Colon (tissue), 2 donors: ENCODE data around the gene ARHGAP22.
A peak's percentile ranks its signal among the peaks of the same experiment; 100 is the strongest.
"Not testable (repeated sequence)": the region's sequence is repeated elsewhere in the genome, so short reads cannot be mapped to it uniquely, and the experiment has no call there.

Experiments used
- FAIRE-seq: peaks from 2 replicates; lab custom pipeline; 2012; peaks lifted over from hg19 to GRCh38; lab: Jason Lieb, UNC
- donor health status: control.
- donor health status: control.

Gene ARHGAP22

DNA sequence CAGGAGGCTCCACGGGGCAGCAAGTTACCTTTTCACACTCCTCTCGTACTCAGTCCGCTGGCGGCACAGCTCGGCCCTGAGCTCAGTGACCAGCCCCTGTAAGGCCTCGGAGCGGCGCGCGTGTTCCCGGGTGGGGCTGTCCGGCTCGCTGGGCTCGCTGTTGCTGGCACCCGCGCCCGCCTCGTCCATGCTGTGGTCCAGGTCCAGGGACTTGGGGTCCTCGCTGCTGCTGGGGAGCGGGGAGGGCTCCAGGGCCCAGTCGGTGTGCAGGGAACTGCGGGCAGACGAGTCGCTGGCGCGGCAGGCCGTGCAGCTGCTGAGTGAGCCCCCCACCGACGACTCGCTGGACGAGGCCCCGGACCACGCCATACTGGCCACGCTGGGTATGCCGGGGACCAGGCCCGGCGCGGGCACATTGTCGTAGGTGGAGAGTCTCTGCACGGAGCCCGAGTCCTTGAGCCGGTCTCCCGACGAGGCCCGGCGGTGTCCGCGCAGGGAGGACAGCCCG lies 154.6 kb downstream of the ARHGAP22 start:
- no peak for FAIRE-seq

- FAIRE-seq, result no peak
These were observed 155.2 kb downstream of the ARHGAP22 start for GRCh38 chr10:48449501-48450232.

DNA sequence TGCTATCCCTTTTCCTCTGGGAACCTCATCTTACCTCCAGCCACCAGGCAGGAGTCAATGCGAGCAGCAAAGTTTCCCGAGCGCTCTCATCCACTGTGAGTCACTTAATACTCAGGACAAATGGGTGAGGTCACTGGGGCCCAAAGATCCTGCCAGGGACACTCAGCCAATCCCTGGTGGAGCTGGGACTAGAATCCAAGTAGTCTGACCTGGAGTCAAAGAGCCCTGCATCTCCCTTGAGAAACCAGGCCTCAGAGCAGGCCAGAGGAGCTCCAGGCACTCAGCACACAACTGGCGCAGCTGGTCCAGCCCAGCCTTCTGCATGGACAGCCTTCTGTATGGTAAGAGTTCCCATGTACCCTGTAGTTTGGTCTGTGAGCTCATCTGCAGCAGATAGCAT lies 156.1 kb downstream of the ARHGAP22 start:
- no peak for FAIRE-seq

DNA sequence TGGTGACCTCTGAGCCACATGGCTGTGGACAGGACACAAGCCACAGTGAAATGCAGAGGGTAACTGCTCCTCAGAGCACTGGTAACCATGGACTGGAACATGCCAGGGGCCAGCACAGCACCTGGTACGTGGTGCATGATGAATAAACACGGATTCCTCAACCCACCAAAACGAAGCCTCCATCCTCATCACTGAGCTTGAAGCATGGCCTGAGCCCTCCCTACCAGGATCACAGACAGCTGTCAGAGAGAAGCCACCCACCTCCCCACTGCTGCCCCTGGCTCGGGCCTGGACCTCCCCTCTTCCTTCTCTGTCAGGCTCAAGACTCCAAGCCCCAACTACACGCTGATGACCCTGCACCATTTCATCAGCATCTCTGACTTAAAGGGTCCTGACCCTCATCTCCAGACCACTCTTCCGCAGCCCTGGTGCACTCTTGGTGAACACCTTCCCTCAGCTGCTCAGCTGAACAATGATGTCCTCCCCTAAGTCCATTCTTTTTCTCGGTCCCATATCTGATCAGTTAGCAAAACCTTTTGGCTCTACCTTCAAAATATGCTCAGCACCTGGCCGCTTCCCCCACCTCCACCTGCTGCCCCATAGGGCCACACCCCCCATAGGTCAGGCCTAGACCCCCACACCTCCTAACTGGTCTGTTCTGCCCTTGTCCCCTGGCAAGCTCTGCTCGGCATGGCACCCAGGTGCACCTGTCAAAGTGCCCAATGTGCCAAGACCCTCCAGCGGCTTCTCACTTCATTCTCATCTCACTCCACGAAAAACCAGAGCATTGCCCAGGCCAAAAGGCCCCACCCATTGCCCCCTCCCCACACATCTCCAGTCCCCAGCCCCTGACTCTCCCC lies 157.3 kb downstream of the ARHGAP22 start:
- no peak for FAIRE-seq

- FAIRE-seq, result no peak
These were observed 158.1 kb downstream of the ARHGAP22 start for GRCh38 chr10:48446785-48447184.

DNA sequence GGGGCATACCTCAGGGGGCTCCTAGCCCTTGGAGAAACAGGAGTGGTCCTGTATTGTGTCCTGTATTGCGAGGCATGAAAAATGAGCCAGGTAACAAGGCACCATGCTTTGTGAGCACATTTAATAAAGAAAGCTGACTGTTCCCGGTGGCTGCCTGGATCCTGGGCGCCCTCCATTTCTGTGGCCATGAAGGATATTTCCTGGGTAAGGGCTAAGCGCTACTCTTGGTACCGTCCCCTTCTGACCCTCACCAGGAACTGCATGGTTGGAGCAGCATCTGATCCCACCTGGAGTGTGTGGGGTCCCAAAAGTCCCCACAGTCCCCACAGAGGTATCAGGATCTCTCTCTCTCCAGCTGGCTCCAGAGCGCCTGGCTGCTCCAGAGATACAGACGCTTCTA lies 158.9 kb downstream of the ARHGAP22 start:
- FAIRE-seq, result no peak

DNA sequence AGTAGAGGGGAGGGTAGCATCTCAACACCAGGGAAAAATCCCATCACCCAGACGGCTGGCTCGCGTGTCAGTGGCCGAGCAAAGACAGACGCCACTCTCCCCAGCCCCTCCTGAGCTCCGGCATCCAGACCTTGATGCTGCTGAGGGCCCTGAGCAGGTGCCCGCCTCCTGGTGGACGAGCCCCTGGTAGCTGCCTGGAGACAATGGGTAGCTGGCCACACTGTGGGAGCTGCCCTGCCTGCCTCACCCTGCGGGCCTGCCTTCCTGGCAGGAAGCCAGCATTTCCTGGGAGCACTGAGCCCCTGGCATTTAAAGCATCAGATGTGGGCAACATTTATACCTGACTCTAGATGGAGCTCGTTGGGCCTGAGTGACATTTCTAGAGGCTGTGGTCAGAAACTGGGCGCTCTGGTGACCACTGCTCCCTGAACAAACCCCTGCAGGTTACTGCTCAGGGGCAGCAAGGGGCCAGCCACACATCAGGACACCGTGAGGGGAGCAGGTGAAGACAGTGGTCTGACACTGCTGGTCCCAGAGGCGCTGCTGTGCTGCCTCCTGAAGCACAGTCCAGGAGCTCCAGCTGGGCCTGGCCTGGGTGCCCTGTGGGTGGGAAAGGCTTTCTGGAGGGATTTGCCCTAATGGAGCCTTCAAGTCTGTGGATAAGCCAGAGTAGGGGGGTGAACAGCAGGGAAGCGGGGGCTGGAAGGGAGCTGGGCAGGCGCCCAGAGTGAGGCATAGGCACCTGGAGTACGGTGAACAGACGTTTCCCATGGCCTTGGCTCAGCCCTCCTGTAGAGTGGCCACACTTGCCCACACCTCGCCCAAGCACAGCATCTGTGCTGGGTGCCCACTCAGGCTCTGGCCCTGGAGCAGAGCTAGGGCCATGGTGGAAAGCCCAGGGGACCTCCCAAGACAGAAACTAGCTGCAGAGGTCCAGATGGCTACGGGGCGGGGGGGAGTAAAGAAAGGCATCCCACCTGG lies 159.7 kb downstream of the ARHGAP22 start:
- FAIRE-seq, result no peak

DNA sequence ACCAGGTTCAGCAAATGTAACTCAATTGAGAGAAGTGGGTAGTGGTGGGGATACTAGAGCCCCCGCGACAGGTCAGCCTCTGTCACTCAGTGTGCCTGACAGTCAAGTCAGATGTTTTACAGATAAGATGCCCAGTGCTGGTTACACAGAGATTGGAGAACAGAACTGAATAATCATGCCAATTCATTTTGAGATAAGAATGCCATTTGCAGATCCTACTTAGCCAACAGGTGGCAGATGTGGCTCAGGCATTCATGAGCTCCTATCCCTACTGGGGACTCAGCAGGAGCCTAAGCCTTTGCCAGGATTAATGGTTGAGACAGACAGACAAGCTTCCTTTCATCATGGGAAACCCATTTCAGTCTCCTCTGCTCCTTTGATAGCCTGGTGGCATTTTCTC lies 160.6 kb downstream of the ARHGAP22 start:
- no peak for FAIRE-seq

DNA sequence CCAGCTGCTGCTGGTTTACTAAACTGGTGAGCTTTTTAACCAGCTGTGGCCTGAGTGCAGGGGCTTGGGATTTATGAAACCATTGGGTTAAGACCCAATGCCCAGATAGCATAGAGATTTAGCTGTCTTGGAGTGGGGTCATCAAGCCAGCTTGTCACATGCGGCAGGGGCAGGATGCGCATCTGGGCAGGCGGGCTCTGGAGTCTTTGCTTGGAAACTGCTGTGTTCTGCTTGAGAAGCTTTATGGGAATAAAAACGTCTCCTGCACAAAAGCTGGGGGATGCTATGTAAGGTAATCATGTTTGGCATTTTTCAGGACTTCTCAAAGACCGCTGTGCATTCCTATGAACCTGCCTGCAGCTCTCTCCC lies 162.1 kb downstream of the ARHGAP22 start:
- FAIRE-seq, result no peak

- FAIRE-seq, result no peak
These were observed 162.6 kb downstream of the ARHGAP22 start for GRCh38 chr10:48442090-48442808.

- FAIRE-seq, result no peak
These were observed 164.1 kb downstream of the ARHGAP22 start for GRCh38 chr10:48440771-48441170.

DNA sequence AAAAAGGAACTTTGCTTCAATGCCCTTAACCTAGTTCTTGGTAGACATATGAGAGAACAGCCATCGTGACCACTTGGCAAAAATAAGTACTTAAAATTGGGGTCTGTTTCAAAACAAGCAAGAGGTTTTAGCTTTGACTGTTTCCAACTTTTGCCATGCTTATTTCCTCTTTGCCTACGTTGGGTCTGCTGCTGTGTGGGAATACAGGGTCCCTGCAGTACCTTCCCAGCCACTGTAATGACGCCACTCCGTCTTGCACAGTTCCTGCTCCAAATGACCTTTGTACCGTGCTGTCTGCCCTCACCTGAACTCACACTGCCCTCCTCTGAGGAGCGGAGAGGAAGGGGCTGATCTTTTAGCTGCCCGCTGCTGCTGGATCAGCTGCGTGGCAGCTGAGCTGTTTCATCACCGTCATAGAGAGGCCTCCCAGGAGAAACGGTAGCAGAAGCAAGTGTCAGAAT lies 165.3 kb downstream of the ARHGAP22 start:
- FAIRE-seq, result no peak

DNA sequence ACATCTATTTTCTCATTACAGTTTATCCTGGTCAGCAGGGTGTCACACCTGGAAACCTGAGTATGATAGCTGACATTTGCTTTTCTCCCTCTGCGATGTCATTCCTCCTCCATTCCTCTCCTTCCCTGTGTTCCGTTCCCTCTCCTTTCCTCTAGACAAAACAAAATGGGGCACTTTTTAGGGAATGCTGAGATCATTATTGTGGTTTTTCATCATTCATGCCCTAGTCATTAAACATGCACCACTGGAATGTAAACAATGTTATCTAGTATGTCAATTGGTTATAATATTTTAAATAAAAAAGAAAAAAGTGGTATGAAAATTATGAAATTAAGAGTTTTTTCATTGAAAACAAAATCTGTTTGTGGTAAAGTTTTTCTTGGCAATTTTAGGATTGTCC lies 165.8 kb downstream of the ARHGAP22 start:
- FAIRE-seq, result no peak

DNA sequence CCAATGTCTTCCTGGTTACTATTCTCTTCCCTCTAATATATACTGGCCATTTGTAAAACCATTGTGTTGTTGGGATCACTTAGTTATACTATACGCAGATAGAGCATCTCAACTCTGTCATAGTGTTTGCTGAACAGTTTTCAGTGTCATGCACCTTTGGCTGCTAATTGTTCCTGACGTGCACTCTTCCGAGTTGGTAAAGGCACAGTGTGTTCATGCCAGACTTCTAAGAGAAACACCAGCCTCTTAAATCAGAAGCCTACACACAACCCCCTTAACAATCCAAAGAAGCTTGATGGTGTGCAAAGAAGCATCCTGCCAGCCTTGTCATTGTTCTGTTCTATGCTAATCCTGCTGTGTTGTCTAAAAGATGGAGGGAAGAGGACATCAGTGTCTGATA lies 167.3 kb downstream of the ARHGAP22 start:
- no peak for FAIRE-seq

DNA sequence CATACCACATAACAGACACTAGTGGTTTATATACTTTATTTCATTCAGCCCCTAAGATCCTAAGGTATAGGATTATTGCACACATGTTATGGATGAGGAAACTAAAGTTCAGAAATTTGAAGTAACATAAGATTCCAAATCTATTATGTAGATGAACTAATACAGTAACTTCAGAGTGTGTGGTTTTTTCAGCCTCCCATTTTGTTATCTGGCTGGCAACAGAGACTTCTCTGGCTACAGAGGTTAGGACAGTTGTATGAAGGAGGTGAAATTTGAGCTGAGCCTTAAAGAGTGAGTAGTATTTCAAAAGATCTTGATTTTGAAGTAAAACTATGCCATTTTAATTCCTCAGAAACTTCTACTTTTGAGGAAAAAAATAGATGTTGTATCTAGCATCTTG lies 173.0 kb downstream of the ARHGAP22 start:
- FAIRE-seq, result no peak

GRCh38 chr10:48430402-48430993 lies 174.4 kb downstream of the ARHGAP22 start:
- FAIRE-seq, result no peak

- FAIRE-seq, result no peak
These were observed 175.6 kb downstream of the ARHGAP22 start for GRCh38 chr10:48429309-48429708.

- no peak for FAIRE-seq
These were observed 176.0 kb downstream of the ARHGAP22 start for GRCh38 chr10:48428896-48429295.

DNA sequence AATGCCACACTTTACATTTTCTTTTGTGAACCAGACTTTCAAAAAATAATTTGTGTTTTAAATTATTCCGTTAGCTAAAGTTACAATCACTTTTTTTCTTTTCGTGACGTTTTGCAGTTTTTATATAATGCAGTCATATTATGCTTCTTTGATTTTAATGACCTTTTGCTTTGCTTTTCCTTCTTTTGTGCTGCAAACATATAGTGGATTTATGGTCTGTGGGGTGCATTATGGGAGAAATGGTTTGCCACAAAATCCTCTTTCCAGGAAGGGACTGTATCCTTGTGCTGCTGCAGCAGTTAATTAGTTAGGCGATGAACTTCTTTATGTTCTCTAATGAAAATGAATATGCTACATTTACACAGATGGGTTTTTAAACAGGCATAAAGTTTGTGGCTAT lies 181.0 kb downstream of the ARHGAP22 start:
- FAIRE-seq, result no peak

DNA sequence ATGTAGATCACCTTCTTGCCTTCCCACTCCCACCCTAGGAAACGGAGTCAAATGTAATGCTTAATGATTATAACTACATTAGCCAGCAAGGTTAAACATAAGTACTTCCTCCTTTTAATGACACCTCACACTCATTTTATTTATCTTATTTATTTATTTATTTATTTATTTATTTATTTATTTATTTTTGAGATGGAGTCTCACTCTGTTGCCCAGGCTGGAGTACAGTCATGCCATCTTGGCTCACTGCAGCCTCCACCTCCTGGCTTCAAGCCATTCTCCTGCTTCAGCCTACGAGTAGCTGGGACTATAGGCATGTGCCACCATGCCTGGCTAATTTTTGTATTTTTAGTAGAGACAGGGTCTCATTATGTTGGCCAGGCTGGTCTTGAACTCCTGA lies 183.0 kb downstream of the ARHGAP22 start:
- FAIRE-seq, result not testable (repeated sequence)

GRCh38 chr10:48419714-48420113 lies 185.2 kb downstream of the ARHGAP22 start:
- peak; percentile 21 for FAIRE-seq
